HG03196 (cell line): ENCODE data around the gene TMEM81.

Experiments
- ATAC-seq: cut with Tn5 transposase; IDR thresholded peaks from one replicate; pipeline ENCODE4 v1.9.1; 2021; ENCODE audit not compliant: unreplicated experiment

TMEM81 gene

DNA sequence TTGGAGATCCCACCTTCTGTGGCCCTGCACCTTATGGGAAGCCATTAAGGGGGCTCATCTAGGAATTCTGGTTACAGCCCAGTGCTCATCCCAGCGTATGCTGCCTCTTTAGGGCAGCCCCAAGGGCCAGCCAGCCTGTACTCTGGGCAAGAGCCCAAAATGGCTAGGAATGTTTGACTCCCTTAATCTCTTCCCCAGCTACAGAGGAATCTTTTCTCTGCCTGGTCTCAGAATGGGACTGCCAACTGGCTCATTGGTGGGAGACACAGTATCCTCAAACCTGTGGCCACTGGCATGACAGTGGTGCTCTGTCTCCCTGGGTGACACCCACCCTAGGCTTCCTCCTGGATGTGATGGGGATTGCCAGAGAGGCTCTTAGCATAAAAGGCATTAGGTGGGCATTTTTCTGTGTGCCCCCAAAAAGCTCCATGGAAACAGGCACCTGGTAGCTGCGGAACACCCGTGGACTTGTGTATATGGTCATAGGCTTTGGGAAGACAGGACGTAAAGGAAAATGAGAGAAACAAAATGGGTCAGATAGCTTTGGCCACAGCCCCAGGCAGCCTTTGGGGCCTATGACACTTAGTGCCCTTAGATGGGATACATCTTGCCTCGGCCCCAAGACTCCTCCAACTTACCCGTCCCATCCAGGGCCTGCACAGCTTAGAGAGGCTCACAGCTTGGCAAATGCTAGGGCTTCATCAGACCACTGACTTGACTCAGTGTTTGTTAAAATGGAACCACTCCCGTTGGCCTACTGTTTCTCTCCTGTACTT, 6.9 kb downstream of the TMEM81 start:
- ATAC-seq, result no peak

DNA sequence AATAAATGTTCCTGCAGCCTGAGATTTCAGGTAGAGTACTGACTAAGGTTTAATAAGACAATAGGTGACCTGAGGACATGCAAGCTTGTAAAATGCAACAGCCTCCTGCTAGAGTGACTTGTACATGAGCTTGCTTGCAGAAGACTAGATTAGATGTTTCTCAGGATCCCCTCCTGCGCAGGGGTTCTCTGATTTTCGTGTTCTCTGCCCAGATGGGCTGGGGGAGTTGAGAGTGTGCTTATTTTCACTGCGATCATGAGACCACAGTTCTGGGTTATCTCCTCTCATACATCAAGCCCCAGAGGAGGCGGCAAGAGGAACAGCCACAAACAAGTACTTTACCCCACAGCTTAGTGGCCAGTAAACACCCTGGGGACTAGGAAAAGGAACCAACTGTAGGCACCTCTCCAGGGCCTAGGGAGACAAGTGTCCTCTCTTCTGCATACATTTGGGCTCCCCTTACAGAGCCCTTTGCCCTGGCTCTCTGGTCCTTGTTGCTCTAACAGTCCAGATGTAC, 8.0 kb downstream of the TMEM81 start:
- ATAC-seq, result no peak

DNA sequence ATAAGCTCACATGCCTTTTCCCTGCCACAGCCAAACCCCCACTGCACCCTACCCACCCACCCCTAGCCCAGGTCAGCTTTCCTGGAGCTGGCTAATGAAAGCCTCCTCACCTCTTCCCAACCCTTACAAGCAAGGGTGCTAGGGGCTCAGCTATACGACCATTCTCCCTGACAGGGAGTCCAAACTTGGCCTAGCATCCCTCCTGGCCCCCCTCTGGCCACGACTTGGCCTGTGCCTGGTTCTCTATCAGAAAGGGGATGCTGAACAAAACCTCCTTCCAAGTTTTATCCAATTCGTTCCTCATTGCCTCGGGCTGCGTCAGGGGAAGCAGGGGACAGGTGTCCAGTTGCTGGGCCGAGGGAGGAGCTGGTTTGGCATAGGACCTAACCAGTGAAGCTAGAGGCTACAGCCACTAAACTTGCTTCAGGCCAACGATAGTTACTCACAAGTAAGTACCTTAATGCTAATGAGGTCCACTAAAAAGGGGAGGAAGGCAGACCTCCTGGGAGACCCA, 8.6 kb downstream of the TMEM81 start:
- no peak for ATAC-seq

DNA sequence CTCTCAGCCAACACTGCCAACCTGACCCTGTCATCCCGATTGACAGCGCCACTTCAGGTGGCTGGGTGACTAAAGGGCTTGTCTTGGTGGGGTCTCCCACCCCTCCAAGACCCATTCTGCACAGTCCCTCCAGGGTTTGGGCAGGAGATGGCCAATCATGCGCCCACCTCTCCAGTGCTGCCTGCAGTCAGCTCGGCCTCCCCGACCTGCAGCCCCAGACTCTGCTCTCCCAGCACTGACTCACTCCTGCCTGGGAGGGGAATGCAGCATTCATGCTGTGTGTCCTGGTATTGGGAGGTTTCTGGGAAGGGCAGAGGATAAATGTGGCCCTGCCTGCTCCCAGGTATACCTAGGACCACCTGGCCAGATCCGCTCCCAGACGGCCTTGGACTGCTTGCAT, 9.7 kb downstream of the TMEM81 start:
- ATAC-seq, result no peak

DNA sequence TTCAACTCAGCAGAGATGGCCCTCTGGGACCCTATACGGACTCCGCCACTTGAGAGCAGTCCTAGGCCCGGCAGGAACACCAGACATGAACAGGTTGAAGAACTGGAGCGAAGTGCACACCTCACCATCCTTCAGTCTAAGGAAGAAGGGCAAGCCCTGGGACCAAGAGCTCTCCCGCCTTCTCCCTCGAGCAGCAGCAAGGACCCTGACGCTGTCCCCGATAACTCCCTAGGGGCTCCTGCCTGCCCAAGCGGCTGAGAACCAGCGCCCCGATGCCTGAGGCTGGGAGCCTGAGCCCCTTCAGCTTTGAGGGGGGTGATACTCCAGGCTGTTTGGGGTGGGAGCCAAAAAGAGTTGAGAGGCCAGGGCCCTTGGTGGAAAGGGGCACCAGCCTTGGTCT, 10.2 kb downstream of the TMEM81 start:
- no peak for ATAC-seq

DNA sequence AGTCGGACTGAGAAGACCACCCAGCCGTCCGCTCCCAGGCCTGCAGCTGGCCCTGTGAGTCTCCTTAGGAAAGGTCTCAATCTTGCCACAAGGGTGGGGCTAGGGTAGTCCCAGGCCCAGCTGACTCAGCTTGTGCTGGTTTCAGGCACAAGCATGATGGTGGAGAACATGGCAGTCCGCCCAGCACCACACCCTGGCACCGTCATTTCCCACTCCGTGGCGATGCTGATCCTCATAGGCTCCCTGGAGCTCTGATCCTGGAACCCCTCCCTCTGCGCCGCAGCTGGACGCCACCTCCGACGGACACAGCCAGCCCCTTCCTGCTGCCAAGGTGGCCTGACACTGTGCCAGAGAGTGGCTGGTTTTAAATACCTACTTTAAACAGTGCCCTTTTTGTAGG, 10.7 kb downstream of the TMEM81 start:
- no peak for ATAC-seq

DNA sequence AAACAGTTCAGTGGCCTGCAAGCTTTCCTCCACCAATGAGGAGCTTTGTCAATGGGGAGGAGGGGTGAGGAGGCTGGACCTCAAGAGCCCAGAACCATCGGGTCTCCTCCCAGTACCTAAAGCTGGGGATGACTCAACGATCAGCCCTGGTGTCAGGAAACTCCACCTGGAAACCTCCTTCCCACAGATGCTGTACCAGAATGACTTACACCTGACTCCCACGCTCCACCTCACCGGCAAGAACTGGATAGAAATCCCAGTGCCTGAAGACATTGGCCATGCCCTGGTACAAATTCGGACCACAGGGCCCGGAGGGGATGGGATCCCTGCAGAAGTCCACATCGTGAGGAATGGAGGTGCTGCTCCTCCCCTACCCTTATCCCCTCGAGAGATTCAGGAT, 11.4 kb downstream of the TMEM81 start:
- ATAC-seq, result no peak

DNA sequence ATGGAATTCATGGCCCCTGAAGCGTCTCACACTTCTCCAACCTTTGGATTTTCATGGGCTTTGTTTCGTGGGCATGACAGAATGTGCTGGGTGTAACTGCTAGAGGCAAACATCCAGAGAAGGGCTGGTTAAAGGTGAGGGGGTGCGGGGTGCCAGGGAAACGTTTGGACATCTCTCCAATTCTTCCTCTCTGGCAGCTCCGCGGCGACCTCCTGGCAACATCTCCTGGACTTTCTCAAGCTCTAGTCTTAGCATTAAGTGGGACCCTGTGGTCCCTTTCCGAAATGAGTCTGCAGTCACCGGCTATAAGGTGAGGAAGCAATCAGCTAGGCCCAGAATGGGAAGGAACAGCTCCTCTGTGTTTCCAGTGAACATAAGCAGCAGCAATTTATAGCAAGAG, 12.0 kb downstream of the TMEM81 start:
- no peak for ATAC-seq

DNA sequence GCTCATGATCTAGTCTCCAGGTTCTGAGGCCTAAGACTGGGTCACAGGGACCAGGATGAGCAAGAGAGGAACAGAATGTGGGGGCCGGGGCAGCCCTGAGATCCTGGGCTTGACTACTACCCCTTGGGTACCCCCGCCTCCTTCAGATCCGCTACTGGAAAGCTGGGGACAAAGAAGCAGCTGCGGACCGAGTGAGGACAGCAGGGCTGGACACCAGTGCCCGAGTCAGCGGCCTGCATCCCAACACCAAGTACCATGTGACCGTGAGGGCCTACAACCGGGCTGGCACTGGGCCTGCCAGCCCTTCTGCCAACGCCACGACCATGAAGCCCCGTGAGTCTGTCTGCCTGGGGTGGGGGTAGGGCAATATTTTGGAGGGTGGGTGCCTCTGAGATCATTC, 12.5 kb downstream of the TMEM81 start:
- no peak for ATAC-seq

DNA sequence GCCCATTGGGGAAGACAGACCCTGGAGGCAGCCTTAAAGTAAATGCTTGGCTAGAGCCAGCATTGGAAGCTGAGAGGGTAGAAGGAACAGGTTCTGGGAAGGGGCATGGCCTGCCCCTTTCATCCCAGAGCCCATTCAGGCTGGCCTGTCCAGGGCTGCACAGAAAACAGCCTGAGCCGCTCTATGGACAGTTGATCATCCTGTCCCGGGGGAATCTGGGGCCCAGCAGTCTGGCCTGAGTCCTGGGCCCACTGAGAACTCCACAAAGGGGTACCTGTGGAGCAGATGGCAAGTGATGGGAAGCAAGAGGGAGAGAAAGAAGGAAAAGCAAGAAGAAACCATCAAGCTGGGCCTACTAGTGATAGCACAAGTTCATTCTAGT, 13.2 kb downstream of the TMEM81 start:
- no peak for ATAC-seq

DNA sequence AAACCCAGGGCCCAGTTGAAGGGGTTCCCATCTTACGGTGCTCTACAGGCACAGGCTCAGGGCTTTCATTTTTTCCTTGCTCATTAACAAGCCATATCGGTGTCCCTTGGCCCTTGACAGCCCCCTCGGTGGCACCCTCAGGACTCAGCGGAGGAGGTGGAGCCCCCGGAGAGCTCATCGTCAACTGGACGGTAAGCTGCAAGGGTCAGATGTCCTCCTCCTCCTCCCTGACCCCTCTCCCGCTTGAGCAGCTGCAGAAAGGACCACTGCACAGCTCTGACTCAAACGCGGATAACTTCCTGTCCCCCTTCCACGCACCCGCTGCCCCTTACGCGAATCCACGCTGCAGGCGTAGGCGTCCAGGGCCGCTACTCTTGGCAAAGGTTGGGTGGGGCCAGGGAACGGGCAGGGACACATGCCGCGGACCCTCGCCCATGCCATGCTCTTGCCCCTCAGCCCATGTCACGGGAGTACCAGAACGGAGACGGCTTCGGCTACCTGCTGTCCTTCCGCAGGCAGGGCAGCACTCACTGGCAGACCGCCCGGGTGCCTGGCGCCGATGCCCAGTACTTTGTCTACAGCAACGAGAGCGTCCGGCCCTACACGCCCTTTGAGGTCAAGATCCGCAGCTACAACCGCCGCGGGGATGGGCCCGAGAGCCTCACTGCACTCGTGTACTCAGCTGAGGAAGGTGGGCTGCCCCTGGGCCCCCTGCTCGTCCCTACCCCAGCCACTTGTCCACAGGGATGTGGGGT, 14.7 kb downstream of the TMEM81 start:
- ATAC-seq, result no peak

DNA sequence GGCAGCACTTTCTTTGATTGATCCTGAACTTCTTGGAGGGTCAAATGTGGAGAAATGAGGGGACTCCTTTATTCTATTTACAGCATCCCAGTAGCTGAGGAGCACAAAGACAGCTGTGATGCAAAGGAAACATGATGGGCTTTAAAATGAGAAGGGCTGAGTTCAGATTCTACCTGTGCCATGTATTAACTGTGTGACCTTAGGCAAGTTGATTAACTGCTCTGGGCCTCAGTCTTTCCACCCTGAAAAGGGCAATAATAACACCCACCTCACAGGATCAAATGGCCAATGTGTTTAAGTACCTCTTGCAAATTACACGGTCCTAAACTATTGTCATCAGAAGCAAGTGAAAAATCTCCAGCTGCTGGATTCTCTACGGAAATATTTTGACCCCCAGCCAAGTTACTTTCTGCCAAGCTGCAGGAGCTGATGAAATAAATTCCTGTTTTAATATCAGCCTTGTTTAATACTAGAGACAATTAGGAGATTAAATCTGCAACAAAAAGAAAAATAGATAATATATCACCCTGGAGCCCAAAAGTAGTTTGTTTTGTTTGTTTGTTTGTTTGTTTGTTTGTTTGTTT, 15.7 kb downstream of the TMEM81 start:
- ATAC-seq, result no peak

DNA sequence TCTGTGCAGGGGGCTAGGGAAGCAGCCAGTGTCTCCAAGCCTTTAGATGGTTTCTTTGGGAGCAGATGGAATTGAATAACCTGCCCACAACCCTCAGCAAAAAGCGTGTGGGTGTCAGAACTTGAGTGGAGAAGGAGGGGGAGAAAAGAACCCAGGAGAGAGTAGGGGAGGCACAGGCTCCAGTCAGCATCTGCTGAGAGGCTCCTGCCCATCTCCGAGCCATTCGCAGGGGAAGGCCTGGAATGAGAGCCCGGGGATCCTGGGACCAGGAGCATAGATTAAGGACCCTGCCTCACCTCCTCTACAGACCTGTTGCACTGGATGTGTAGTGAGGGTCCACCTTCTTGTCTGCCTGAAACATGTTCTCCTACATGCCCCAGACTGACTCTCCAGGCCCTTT, 16.3 kb downstream of the TMEM81 start:
- no peak for ATAC-seq

DNA sequence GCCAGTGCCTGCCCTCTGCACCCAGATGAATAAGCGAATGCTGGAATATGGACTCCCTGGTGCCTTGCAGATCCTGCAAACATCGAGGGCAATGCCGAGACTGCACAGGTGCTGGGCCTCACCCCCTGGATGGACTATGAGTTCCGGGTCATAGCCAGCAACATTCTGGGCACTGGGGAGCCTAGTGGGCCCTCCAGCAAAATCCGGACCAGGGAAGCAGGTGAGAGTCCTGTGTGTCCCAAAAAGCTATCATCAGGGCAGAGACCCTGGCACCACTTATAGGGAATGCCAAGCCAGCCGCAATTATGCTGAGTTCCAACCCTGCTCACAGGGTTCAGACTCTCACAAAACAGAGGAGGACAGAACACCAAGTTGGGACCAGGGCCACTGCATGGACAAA, 17.2 kb downstream of the TMEM81 start:
- ATAC-seq, result no peak

DNA sequence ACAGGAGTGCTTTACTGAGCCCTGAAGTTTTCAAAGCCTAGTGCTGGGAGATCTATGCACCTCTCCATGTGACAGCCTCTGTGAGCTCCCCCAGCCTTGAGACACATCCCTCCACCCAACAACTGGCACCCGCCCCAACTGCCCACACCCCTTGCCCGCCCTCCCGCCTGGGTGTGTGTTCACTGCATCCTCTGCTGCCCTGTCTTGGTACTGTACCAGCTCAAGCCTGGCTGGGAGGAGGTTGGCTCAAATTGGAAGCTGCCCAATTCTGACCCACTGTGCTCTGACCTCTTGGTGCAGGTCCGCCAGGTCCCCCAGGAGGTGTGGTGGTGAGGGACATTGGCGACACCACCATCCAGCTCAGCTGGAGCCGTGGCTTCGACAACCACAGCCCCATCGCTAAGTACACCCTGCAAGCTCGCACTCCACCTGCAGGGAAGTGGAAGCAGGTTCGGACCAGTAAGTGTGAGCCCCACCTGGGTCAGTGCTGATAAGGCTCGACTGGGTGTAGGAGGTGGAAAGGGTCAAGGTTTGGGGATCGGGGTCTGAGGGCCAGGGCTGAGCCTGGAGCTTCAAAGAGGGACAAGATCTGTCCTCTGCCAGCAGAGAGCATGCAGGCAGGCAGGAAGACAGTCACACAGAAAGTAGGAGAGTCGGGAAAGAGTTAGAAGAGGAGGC, 18.0 kb downstream of the TMEM81 start:
- ATAC-seq, result no peak

DNA sequence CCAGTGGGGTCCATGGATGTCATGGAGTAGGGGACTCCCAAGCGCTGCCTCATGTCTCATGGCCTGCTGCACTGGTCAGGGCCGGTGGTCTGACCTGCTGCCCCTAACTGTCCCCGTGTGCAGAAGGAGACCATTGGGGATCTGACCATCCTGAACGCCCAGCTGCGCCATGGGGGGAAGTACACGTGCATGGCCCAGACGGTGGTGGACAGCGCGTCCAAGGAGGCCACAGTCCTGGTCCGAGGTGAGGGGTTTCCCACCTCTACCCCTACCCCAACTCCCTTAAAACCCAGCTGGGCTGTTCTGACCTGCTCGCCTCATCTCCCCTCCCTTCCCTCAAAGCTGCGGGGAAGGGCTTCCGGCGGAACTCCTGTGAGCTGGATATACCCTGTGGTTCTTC, 18.6 kb downstream of the TMEM81 start:
- no peak for ATAC-seq

DNA sequence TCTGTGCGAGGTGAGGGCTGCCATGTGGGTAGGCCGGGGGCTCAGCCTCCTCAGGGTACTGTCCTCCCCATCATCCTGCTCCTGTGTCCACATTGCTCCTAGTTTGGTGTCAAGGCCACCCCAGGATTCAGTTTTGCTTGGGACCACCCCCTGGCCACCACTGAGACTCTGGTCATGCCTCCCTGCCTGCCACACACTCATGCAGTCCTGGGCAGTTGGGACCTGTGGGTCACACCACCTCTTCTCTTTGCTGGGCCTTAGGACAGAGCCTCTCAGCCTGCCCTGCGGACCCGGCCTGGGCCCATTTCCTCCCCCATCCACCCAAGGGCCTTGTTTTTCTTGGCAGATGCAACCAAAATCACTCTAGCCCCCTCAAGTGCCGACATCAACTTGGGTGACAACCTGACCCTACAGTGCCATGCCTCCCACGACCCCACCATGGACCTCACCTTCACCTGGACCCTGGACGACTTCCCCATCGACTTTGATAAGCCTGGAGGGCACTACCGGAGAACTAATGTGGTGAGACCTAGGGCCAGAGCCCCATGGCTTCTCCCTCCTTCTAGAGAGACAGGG, 19.4 kb downstream of the TMEM81 start:
- ATAC-seq, result no peak

DNA sequence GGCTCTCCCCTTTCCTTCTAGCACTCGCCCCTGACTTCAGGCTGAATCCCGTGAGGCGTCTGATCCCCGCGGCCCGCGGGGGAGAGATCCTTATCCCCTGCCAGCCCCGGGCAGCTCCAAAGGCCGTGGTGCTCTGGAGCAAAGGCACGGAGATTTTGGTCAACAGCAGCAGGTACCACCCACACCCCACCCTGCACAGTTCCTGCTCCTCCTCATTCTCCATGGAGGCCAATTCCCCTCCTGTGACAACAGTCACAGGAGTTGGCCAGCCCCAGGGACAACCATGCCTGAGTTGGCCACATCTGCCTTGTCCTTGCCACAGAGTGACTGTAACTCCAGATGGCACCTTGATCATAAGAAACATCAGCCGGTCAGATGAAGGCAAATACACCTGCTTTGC, 20.0 kb downstream of the TMEM81 start:
- no peak for ATAC-seq

DNA sequence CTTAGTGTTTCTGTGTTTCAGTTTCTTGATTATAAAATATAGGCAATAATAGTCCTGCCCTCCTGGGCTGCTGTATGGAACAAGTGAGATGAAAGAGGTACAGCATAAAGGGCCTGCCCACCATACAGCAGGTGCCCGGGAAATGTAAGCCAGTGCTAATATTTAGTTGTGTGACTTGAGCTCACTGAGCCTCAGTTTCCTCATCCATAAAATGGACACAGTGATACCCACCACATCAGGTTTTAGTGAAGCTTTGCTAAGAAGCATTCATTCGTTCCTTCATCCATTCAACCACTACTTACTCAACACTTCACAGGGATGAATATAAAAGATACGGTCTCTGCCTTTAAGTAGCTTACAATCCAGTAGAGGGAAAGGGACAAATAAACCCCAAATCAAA, 21.4 kb downstream of the TMEM81 start:
- ATAC-seq, result no peak

DNA sequence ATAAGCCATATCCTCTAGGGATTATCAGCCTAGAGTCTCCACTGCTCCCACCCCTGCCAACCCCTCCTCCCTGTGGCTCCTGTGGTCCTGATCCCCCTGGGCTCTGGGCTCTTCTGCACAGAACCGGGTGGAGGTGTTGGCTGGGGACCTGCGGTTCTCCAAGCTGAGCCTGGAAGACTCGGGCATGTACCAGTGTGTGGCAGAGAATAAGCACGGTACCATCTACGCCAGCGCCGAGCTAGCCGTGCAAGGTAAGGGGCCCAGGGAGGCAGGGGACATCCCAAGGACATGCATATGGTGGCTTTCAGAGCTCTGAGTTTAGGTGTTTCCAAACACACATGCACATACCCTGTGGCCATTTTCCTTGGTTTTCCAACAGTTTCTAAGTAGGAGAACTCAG, 21.9 kb downstream of the TMEM81 start:
- no peak for ATAC-seq

DNA sequence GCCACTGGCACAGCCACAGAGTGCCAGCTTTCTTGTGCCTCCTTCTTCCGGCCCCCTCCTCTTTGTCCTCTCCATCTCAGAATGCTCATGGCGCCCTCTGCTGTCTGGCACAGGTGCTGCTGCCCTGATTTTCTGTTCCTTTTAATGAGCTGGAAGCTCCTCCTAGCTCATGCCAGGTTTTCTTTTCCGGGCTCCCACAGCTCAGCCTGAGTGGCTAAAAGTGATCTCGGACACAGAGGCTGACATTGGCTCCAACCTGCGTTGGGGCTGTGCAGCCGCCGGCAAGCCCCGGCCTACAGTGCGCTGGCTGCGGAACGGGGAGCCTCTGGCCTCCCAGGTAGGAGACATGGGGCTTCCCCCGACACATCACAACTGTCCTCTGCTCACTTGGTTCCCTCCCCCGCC, 22.6 kb downstream of the TMEM81 start:
- ATAC-seq, result no peak
